Stimulated activated CD4-positive, alpha-beta T cell treated with anti-CD3 and anti-CD28 coated beads, TNF-alpha, amount 100 ng/mL, for 1 hour (primary cell): ENCODE data around the gene ATP9A.

Source experiments
- DNase-seq, 3 donors: peaks; one replicate each; pipeline ENCODE4 v3.0.0-alpha.2; 2020; ENCODE audit warnings: low read depth in 3 of 3, low spot score in 1 of 3

ATP9A gene

DNA sequence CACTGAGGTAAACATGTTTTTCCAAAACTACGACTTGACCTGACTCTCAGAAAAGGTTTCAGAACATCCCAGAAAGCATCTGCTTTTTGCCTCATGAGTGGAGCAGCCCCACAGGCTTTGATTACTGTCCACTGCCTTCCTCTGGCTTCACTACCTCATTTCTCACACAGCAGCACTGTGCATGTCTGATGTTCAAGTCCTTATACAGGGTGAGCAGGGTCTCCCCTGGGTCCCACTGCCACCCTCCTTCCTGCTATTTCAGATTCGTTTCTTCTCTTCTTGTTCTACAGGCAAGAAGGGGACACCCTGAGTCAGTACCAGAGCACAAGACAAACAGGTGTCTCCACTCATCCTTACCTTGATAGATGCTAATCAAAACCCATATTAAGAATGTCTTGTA lies 161.0 kb downstream of the ATP9A start:
- no peak for DNase-seq

GRCh38 chr20:51604851-51605250 lies 163.3 kb downstream of the ATP9A start:
- no peak for DNase-seq

DNA sequence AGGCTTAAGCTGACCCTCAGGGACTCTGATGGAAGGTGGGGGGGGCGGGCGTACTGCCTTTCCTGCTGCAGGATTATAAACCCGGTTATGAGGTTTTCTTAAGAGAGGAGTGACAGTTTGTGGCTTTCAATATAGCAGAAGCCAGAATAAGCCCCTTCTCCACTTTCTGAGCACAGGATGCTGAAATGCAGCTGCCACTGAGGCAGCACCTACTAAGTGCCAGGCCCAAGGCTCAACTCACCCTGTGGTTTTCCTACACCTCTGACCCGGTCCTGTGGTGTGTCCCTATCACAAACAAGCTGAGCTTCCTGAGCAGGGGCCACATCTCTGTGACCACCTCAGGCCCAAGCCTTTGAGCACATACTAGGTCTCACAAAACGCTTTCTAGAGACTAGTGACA lies 166.1 kb downstream of the ATP9A start:
- no peak for DNase-seq

GRCh38 chr20:51600950-51601349 lies 167.2 kb downstream of the ATP9A start:
- no peak for DNase-seq

- no peak for DNase-seq
Observed at GRCh38 chr20:51600016-51600420, 168.2 kb downstream of the ATP9A start.

DNA sequence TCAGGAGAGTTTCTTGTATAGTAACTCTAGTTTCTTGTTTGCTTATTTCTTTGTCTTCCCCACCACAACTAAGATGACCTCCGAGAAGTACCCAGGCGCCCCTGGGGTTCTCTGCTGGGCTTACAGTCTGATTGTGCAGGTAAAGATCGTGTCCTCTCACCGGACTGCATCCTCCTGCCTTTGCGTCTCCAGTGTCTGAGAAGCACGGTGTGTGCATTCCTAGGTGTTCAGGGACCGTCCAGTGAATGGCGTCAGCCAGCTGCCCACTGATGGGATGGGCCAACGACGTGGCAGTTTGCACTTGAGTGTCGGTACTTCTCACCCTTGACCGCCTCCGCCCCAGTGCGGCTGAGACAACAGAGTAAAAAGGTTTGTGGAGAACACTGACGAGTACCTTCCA lies 169.6 kb downstream of the ATP9A start:
- DNase-seq, result no peak

- DNase-seq, result no peak
Observed at GRCh38 chr20:51597389-51598231, 170.6 kb downstream of the ATP9A start.

- DNase-seq, result no peak
Observed at GRCh38 chr20:51596668-51597388, 171.4 kb downstream of the ATP9A start.

DNA sequence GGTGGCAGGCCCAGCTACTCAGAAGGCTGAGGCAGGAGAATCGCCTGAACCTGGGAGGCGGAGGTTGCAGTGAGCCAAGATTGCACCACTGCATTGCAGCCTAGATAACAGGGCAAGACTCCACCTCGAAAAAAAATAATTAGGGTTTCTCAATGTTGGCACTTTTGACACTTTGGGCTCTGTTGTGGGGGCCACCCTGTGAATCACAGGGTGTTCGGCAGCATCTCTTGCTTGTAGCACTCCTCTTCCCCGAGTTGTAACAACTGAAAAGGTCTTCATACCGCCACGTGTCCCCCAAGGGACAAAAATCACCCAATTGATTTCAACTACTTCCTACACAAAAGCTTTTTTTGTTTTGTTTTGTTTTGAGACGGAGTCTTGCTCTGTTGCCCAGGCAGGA lies 172.4 kb downstream of the ATP9A start:
- DNase-seq, result no peak

- peak; percentile 46 to 58 (median 51) for DNase-seq
Observed at GRCh38 chr20:51595058-51595532, 173.1 kb downstream of the ATP9A start.

DNA sequence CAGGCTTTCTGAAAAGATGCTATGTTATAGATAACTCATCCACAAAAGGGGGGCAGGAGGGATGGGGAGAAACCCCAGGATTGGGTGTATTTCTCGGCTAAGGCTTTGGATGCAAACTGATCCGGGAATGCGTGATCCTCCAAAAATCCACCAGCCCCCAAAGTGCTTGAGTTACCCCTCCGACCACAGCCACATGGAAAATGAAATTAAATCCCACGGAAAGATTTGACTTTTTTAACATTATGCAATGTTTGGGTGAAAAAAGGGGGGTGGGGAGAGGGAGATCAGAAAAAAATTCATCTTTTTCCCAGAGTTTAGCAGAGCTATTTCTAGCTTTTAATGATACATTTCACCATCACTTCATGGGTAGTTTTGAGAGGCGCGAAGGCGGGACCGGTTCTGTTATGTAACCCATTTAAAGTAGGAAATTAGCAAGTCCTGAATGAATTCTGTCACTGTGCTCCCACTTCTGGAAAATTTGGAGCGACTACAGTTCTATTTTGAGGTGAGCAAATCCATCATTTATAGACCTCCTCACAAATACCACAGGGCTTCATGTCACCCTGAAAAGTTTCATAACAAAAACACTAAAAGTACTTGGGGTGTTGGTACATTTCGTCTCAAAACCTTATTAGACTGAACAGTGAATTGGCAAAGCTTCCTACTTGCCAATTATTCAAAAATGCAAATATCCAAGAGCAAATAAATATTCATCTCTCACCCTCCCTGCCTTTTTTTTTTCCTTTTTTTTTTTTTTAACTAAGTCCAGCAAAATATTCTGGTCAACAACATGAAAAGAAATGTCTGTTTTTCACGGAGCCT lies 173.7 kb downstream of the ATP9A start:
- DNase-seq, result no peak

DNA sequence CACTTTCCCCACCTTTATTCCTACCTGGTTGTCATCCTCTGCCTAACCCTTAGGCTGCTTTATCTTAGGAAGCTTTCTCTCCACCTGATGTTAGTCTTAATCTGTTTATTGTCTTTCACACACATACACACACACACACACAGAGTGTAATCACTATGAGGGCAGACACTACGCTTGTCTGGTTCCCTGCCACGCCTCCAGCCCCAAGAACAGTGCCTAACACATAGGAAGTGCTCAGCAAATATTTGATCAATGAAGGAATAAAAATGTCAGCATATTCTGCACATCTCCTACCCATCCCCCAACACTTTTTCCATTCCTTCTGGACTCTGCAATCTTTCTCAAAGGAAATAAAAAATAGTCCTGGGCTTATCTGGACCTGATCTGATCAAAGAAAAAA lies 174.6 kb downstream of the ATP9A start:
- DNase-seq, result no peak

- no peak for DNase-seq
Observed at GRCh38 chr20:51592564-51592963, 175.6 kb downstream of the ATP9A start.

- DNase-seq, result no peak
Observed at GRCh38 chr20:51591871-51592270, 176.3 kb downstream of the ATP9A start.

GRCh38 chr20:51588762-51589161 lies 179.4 kb downstream of the ATP9A start:
- DNase-seq, result no peak

DNA sequence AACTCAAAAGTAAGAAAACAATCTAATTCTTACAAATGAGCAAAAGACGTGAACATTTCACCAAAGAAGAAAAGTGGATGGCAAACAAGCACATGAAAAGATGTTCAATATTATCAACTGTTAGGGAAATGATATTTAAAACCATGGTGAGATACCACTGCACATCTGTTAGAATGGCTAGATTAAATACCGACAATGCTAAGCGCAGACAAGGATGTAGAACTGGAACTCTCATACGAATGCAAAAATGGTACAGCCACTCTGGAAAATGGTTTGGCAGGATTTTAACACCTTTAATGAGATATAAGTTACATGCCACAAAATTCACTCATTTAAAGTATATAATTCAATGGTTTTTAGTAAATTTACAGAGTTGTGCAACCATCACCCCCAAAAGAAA lies 181.0 kb downstream of the ATP9A start:
- no peak for DNase-seq

- no peak for DNase-seq
Observed at GRCh38 chr20:51586005-51586440, 182.2 kb downstream of the ATP9A start.

DNA sequence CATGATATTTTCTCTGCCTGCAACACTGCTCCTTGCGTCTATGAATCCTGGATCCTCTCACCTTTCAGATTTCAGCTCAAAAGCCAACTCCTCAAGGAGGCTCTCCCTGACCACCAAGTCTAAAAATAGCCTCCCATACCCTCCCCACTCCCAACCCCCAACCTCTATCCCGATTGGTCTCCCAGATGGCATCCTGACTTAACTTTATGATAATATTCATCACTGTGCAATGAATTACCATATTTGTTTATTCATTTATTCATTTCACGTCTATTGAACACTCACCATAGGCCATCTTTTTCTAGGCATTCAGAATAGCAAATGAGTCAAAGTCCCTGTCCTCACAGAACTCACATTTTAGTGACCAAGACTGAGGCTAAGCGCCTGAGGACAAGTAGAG lies 183.0 kb downstream of the ATP9A start:
- DNase-seq, result no peak

DNA sequence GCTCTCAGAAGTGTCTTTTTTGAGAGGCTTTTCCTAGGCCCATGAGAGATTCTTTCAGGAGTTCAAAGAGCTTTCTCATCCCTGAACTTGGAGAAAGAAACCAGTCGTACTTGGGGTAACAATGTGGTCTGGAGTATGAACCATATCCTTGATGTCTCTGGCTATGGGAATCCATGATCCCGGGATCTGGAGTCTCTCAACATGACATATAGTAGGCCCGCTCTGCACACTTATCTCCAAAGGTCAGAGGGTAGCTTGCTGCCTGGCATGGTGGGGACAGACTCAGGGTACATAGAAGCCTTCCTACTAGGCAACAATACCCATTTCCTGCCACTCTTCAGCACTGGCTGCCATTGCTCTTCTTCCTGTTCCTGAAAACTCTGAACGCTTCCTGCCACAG lies 183.5 kb downstream of the ATP9A start:
- no peak for DNase-seq

GRCh38 chr20:51584116-51584515 lies 184.1 kb downstream of the ATP9A start:
- DNase-seq, result no peak

DNA sequence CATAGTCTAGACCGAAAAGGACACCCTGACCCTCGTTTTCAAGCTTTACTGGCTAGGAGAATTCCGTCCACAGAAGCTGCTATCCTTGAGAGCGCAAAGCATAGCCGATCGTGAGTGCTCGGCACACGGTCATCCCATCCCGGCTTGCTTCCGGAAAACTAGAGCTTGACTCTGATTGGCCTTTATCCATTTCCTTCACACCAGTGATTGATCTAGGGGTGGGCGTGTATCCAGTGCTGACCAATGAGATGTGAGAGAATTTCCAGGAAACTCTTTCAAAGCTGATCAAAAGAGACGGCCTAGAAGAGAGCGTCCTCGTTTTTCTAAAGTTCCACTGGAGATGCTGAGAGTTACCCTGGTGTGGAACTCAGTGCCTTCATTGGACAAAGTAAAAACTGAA lies 184.7 kb downstream of the ATP9A start:
- no peak for DNase-seq

GRCh38 chr20:51583073-51583472 lies 185.1 kb downstream of the ATP9A start:
- no peak for DNase-seq
